Keratinocyte (primary cell): Measurements from ENCODE around the gene ASTN2. TPM values are rescaled to one million over a fixed set of nuclear protein-coding genes. Genes with fewer than 3 reads are reported as not detected.

Source experiments
- DNase-seq: peaks from one replicate; pipeline ENCODE4 v3.0.0-alpha.2; 2011; ENCODE audit warnings: low read depth, missing footprints, low spot score
- FAIRE-seq: peaks from 2 replicates; lab custom pipeline; 2011; peaks lifted over from hg19 to GRCh38; lab: Jason Lieb, UNC
- H2AFZ ChIP-seq: 2 replicates; pipeline ENCODE4 v1.6.0; 2012; ENCODE audit warnings: low read length, control low read depth, inconsistent platforms; ENCODE audit not compliant: control insufficient read depth
- H3K27ac ChIP-seq: 2 replicates; pipeline ENCODE4 v1.5.1; 2011; ENCODE audit warnings: low read length; ENCODE audit not compliant: control insufficient read depth, insufficient read depth
- H3K27me3 ChIP-seq: 3 replicates; pipeline ENCODE4 v1.6.0; 2011; ENCODE audit warnings: low read length; ENCODE audit not compliant: control insufficient read depth, insufficient read depth; ENCODE audit errors: extremely low read depth
- H3K36me3 ChIP-seq, 2 experiments: 2 replicates in 1 of 2; 3 replicates in 1 of 2; pipeline ENCODE4 v1.5.1; 2011; ENCODE audit warnings: low read length in 2 of 2, mild to moderate bottlenecking in 1 of 2; ENCODE audit not compliant: control insufficient read depth in 2 of 2, insufficient read depth in 2 of 2; ENCODE audit errors: extremely low read depth in 1 of 2
- H3K4me1 ChIP-seq: 3 replicates; pipeline ENCODE4 v1.5.1; 2011; ENCODE audit warnings: low read length; ENCODE audit not compliant: control insufficient read depth, insufficient read depth; ENCODE audit errors: extremely low read depth
- H3K4me2 ChIP-seq: 3 replicates; pipeline ENCODE4 v1.6.0; 2011; ENCODE audit warnings: low read depth, low read length; ENCODE audit not compliant: control insufficient read depth, insufficient read depth; ENCODE audit errors: extremely low read depth
- H3K4me3 ChIP-seq, 3 experiments: fragments of 200-600 bp in 1 of 3; sonication (generic) in 1 of 3; 2 replicates in 2 of 3; 3 replicates in 1 of 3; pipeline ENCODE4 v1.5.1; 2011 to 2016; ENCODE audit warnings: low read length in 3 of 3, mild to moderate bottlenecking in 3 of 3, control low read depth in 2 of 3, inconsistent platforms in 1 of 3, low read depth in 1 of 3, mixed read lengths in 1 of 3, mixed run types in 1 of 3, moderate library complexity in 1 of 3; ENCODE audit not compliant: control insufficient read depth in 2 of 3, insufficient read depth in 2 of 3; ENCODE audit errors: extremely low read depth in 1 of 3
- H3K79me2 ChIP-seq: 2 replicates; pipeline ENCODE4 v1.6.0; 2012; ENCODE audit warnings: low read length; ENCODE audit not compliant: control insufficient read depth, insufficient read depth
- H3K9ac ChIP-seq: 3 replicates; pipeline ENCODE4 v1.6.0; 2011; ENCODE audit warnings: low read length; ENCODE audit not compliant: control insufficient read depth, insufficient read depth; ENCODE audit errors: extremely low read depth
- H3K9me1 ChIP-seq: 3 replicates; pipeline ENCODE4 v1.6.0; 2011; ENCODE audit warnings: low read length; ENCODE audit not compliant: control insufficient read depth, insufficient read depth; ENCODE audit errors: extremely low read depth
- H3K9me3 ChIP-seq: 2 replicates; pipeline ENCODE4 v1.5.1; 2012; ENCODE audit warnings: low read depth, low read length; ENCODE audit not compliant: control insufficient read depth
- H4K20me1 ChIP-seq: 3 replicates; pipeline ENCODE4 v1.6.0; 2011; ENCODE audit warnings: low read length; ENCODE audit not compliant: control insufficient read depth, insufficient read depth; ENCODE audit errors: extremely low read depth
- EZH2 ChIP-seq: IDR thresholded peaks from one replicate; pipeline ENCODE4 v1.6.1; 2012; ENCODE audit warnings: inconsistent platforms, mild to moderate bottlenecking, low read length, moderate library complexity
- dilution Hi-C: fragments of 300-500 bp; cut with MboI; formaldehyde crosslinking; loops from one replicate; pipeline ENCODE4 v1.7.0; 2020; ENCODE audit warnings: low sequenced_read_pairs; ENCODE audit not compliant: extremely low pct_ligation_motif_present
- polyA plus RNA-seq, 5 experiments: library from polyadenylated mRNA; depleted of rRNA in 3 of 5; stranded (reverse) in 3 of 5; stranded (forward) in 1 of 5; unstranded in 1 of 5; fragments of >200 nt; gene quantifications; 1 replicate in 1 of 5; 2 replicates in 3 of 5; 3 replicates in 1 of 5; pipeline versions ENCODE4 v1.2.1 to v1.2.3, GENCODE V29; 2011 to 2012; ENCODE audit warnings: missing spikeins in 2 of 5, low read depth in 1 of 5, low replicate concordance in 1 of 5
- TF ChIP-seq, protein P1 (sequence below), 3 experiments: IDR thresholded peaks in 1 of 3; conservative IDR thresholded peaks in 1 of 3; optimal IDR thresholded peaks in 1 of 3; 2 replicates in 2 of 3; 3 replicates in 1 of 3; pipeline versions ENCODE3 to v1.5.1; 2011; ENCODE audit warnings: low read length in 3 of 3, mild to moderate bottlenecking in 3 of 3, moderate library complexity in 2 of 3, control low read depth in 1 of 3, inconsistent platforms in 1 of 3; ENCODE audit not compliant: insufficient read depth in 2 of 3; ENCODE audit errors: extremely low read depth in 1 of 3

ASTN2 gene
- polyA plus RNA-seq, 1 donor (not counting 4 experiments of a cell fraction or from before 2014, with no cell fraction given), result 0.31 TPM

DNA sequence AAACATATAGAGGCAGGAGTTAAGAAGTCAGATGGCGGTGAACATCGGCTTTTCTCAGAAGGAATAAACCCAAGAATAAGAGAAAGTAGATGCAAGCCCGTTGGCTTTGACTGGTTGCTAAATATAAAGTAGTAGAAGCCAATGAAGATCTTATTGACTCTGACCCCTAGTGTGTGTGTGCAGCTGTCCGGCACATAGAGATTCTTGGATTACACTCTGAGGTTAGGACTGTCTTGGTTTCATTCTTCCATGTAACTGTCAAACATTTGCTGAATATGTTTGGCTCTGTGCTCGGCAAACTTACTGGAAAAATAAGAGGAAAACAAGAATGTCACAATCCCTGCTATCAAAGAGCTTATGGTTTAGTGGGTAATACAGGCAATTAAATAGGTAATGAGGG lies 54.9 kb downstream of the ASTN2 start:
- no peak for DNase-seq
- no peaks in the 10 kb centered on the region for H3K9me3 ChIP-seq
- H3K9me1 ChIP-seq, result no peaks in the 10 kb centered on the region
- H3K4me3 ChIP-seq, result no peak overlapping the region
- no peaks in the 10 kb centered on the region for H4K20me1 ChIP-seq
- no peaks in the 10 kb centered on the region for H3K4me1 ChIP-seq
- H3K4me2 ChIP-seq, result no peak overlapping the region
- TF ChIP-seq, protein P1, sequence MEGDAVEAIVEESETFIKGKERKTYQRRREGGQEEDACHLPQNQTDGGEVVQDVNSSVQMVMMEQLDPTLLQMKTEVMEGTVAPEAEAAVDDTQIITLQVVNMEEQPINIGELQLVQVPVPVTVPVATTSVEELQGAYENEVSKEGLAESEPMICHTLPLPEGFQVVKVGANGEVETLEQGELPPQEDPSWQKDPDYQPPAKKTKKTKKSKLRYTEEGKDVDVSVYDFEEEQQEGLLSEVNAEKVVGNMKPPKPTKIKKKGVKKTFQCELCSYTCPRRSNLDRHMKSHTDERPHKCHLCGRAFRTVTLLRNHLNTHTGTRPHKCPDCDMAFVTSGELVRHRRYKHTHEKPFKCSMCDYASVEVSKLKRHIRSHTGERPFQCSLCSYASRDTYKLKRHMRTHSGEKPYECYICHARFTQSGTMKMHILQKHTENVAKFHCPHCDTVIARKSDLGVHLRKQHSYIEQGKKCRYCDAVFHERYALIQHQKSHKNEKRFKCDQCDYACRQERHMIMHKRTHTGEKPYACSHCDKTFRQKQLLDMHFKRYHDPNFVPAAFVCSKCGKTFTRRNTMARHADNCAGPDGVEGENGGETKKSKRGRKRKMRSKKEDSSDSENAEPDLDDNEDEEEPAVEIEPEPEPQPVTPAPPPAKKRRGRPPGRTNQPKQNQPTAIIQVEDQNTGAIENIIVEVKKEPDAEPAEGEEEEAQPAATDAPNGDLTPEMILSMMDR (optimal IDR thresholded peaks at IDR 0.05 in 1 of 3, IDR thresholded peaks at IDR 0.05 in 1 of 3, conservative IDR thresholded peaks at IDR 0.05 in 1 of 3; ENCODE audit: extremely low read depth in 1 of 3, insufficient read depth in 2 of 3, low read length in 3 of 3), result no peak
- no peak for TF ChIP-seq EZH2
- H2AFZ ChIP-seq, result no peak overlapping the region
- no peaks in the 10 kb centered on the region for H3K27me3 ChIP-seq
- dilution Hi-C loops, result no loop called here
- no peaks in the 10 kb centered on the region for H3K36me3 ChIP-seq
- no peak overlapping the region for H3K9ac ChIP-seq
- FAIRE-seq, result no peak
- no peaks in the 10 kb centered on the region for H3K79me2 ChIP-seq
- no peak overlapping the region for H3K27ac ChIP-seq

DNA sequence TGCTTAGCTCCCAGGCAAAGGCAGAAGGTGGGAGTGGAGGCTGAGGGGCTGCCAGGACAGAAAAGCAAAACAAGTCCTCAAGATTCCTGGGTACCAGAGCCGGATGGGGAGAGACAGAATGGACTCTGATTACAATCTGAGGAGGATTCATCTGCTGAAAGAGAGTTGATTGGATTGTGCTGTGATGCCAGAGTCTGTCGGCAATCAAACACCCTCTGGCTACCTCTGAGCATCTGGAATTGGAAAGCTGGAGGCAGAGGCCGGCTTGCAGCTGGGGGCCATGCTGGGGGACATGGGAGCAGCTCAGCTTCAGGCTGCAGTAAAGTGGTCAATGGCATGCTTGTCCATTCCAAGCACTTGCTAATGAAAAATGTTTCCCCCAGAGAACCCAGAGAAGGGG lies 59.3 kb downstream of the ASTN2 start:
- no peaks in the 10 kb centered on the region for H4K20me1 ChIP-seq
- no peaks in the 10 kb centered on the region for H3K27me3 ChIP-seq
- H3K9ac ChIP-seq, result no peak overlapping the region
- dilution Hi-C loops, result no loop called here
- FAIRE-seq (no peak), DNase-seq (no peak)
- H2AFZ ChIP-seq, result no peak overlapping the region
- no peaks in the 10 kb centered on the region for H3K36me3 ChIP-seq
- H3K27ac ChIP-seq, result no peak overlapping the region
- no peaks in the 10 kb centered on the region for H3K9me3 ChIP-seq
- H3K4me2 ChIP-seq, result no peak overlapping the region
- no peak for TF ChIP-seq EZH2
- TF ChIP-seq, protein P1 (optimal IDR thresholded peaks at IDR 0.05 in 1 of 3, IDR thresholded peaks at IDR 0.05 in 1 of 3, conservative IDR thresholded peaks at IDR 0.05 in 1 of 3; ENCODE audit: extremely low read depth in 1 of 3, insufficient read depth in 2 of 3, low read length in 3 of 3), result no peak
- H3K4me1 ChIP-seq, result no peaks in the 10 kb centered on the region
- no peak overlapping the region for H3K4me3 ChIP-seq
- no peaks in the 10 kb centered on the region for H3K79me2 ChIP-seq
- no peaks in the 10 kb centered on the region for H3K9me1 ChIP-seq
